Measurements from ENCODE around the gene MRPL37. TPM values are rescaled to one million over a fixed set of nuclear protein-coding genes. Genes with fewer than 3 reads are reported as not detected.

Gene MRPL37
- total RNA-seq, 1 donor from 2014 or later = 33.3 TPM

DNA sequence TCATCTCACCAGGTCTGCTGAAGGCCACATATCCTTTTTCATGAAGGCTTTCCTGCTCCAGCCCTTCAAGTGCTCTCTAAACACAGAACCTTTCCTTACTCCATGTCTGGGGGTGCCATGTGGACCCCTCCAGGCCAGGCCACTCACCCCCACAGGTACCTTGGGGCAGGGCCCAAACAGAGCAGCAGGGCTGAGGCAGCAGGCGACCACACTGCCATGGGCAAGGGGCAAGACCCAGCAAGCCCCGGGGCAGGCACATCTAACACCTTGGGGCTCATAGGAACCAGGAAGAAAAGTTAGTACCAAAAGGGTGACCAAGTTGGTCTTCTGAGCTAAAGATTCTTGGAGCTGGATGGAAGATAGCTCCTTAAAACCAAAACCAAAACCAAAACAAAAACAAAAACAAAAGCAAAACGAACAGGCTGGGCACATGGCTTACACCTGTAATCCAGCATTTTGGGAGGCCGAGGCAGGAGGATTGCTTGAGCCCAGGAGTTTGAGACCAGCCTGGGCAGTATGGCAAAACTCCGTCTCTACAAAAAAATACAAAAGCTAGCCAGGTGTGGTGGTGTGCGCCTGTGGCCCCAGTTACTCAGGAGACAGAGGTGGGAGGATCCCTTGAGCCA lies 63.7 kb downstream of the MRPL37 start:
- no peak for DNase-seq (ENCODE audit: low read depth)

DNA sequence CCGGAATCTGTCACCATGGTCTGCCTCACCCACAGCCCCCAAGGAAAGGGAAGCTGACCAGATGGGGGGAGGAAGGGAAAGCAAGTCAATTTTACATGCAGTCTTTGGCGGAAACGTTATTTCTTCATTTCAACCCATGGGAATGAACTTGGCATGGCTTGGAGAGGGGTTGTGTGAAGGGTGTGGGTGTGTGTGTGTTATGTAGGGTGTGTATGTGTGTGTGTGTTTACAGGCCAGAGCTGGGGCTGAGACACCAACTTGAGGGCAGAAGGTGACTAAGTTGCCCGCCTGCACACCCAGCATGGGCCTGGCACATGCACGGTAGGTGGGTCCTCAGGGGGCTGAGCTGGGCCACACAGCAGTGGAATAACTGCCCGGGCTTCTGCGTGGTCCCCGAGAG lies 65.2 kb downstream of the MRPL37 start:
- no peak for DNase-seq (ENCODE audit: low read depth)

DNA sequence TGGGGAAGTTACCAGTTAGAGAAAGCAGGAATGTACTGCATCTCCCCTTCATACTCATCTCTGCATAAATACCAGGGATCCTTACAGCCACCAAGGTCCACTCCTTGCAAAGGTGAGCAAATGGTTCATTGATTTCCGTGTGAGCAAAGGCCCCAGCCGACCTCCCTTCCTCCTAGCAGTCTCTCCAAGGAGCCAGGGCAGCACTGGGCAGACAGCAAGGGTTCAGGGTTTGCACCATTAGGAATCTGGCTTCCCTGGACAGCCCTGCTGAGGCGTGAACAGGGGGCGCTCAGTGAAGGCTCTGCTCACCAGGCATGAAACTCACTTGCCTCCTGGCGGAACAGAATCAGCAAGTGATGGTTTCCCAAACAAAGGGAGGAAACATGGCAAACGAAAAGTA lies 65.7 kb downstream of the MRPL37 start:
- DNase-seq (ENCODE audit: low read depth) = no peak

DNA sequence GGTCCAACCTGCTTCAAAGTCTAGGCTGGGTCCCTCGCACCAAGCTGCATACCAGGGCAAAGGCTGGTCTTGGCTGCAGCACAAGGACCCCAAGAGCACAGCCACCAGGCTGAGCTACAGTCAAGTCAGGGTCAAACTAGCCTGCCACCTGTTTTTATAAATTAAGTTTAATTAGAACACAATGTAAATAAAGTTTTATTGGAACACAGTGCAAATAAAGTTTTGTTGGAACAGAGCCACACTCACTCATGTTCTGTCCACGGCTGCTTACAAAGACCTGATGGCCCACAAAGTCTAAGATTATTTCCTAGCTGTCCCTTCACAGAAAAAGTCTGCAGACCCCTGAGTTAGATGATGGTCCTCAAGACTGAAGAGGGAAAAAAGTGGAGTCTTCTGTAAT lies 66.2 kb downstream of the MRPL37 start:
- DNase-seq (ENCODE audit: low read depth) = no peak

DNA sequence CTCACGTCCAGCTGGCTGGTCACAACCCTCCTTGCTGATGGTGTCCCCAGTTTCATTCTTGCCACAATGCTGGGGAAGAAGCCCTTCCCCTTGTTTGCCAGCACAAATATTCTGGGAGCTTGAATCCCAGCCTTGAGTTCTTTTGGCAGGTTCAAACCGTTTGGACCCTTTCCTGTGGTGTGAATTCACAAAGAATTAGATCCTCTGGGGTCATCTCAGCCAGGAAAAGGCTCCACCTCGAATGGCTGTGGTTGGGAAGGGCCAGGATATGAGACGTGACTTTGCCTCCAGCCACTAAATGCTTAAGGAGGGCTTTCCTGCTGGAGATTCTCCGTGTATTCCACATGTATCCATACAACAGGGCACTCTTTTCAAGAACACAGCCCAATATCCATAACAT lies 66.9 kb downstream of the MRPL37 start:
- no peak for DNase-seq (ENCODE audit: low read depth)

Other genes starting within 250 kb of the MRPL37 start
- not detected in 2 replicates for gene LDLRAD1, start 182.0 kb upstream of the MRPL37 start, total RNA-seq
- 227 and 426 TPM in 2 replicates for gene TMEM59, start 147.0 kb upstream of the MRPL37 start, total RNA-seq
- gene TCEANC2, start 146.6 kb upstream of the MRPL37 start, total RNA-seq = 2.1 and 5.3 TPM in 2 replicates
- not detected in 2 replicates for gene CDCP2, start 47.2 kb upstream of the MRPL37 start, total RNA-seq
- 2.6 and 6.0 TPM in 2 replicates for gene CYB5RL, start 137 bp upstream of the MRPL37 start, total RNA-seq
- 2.8 and 9.0 TPM in 2 replicates for gene SSBP3, start 206.2 kb downstream of the MRPL37 start, total RNA-seq

Measured in renal cortical epithelial cell (primary cell).